Stimulated activated CD4-positive, alpha-beta T cell treated with anti-CD3 and anti-CD28 coated beads, Interleukin-15, amount 100 ng/mL, for 24 hours (primary cell): Measurements from ENCODE around the gene OR11H6.
"Not testable (repeated sequence)": the region's sequence is repeated elsewhere in the genome, so short reads cannot be mapped to it uniquely, and the experiment has no call there.

Experiments used
- DNase-seq: peaks from one replicate; pipeline ENCODE4 v3.0.0-alpha.2; 2020

The OR11H6 gene, protein sequence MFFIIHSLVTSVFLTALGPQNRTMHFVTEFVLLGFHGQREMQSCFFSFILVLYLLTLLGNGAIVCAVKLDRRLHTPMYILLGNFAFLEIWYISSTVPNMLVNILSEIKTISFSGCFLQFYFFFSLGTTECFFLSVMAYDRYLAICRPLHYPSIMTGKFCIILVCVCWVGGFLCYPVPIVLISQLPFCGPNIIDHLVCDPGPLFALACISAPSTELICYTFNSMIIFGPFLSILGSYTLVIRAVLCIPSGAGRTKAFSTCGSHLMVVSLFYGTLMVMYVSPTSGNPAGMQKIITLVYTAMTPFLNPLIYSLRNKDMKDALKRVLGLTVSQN

DNA sequence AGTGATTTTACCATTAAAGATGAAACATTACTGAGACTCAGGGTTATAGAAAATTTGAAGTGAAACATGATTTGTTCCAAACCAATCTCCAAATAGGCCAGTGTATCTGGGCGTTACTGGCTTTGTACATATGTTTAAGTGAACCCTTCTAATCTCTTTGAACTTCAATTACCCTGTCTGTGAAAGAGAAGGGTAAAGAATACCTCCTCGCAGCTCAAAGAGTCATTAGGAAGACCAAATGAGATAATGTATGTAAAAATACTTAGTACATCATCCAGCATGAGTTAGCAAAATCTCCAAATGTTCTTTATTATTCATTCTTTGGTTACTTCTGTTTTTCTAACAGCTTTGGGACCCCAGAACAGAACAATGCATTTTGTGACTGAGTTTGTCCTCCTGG, at the start of gene OR11H6:
OR11H6 (plus strand) TSS at position 301 of the 400 bp plus-strand sequence; CDS start at position 301, 0 bp downstream.
- no peak for DNase-seq

DNA sequence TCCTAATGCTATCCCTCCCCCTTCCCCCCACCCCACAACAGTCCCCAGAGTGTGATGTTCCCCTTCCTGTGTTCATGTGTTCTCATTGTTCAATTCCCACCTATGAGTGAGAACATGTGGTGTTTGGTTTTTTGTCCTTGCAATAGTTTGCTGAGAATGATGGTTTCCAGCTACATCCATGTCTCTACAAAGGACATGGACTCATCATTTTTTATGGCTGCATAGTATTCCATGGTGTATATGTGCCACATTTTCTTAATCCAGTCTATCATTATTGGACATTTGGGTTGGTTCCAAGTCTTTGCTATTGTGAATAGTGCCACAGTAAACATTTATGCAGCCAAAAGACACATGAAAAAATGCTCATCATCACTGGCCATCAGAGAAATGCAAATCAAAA, 49.3 kb upstream of the OR11H6 start:
- DNase-seq, result not testable (repeated sequence)

DNA sequence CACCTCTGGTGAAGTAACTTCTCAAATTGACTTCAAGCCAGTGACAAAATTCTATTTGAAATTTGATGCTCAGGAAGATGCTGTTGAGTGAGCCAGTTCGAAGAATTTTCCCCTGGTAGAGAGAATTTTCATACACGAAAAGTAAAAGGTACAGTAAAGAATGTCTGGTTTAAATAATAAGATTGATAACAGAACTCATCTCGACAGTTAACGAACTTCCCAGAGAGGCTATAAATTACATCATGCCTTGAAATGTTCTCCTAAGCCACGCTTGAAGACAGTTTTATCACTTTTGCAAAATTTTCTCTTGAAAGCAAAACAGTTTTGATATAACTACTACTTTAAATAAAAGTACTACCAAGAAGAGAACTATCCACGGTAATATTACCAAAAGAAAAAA, 47.2 kb upstream of the OR11H6 start:
- no peak for DNase-seq

DNA sequence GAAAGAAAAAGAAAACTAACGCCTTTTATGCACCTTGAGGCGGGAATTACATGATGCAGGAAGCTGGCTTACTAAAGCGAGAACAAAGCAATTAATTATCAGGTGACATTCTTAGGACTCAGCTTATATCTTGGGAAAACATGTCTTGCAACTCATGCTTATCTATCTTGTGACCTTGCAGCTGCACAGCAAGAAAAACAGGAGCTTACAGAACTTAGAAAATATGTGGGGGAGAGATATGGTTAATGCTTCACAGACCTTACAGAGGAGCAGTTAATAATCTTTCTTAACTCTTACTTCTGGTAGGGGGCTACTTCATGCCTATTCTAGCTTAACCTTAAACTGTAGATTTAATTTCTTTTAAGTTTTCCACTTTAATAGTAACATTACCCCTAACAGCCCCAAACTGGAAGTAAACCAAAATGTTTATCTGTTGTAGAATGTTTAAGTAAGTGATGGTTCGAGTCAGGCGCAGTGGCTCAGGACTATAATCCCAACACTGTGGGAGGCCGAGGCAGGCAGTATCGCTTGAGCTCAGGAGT, 46.0 kb upstream of the OR11H6 start:
- DNase-seq, result no peak

DNA sequence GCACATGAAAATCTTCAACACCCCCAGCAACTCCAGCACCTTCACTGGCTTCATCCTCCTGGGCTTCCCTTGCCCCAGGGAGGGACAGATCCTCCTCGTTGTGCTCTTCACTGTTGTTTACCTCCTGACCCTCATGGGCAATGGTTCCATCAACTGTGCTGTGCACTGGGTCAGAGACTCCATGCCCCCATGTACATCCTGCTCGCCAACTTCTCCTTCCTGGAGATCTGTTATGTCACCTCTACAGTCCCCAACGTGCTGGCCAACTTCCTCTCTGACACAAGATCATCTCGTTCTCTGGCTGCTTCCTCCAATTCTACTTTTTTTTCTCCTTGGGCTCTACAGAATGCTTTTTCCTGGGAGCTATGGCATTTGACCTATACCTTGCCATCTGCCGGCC, 44.3 kb upstream of the OR11H6 start:
- DNase-seq, result no peak

DNA sequence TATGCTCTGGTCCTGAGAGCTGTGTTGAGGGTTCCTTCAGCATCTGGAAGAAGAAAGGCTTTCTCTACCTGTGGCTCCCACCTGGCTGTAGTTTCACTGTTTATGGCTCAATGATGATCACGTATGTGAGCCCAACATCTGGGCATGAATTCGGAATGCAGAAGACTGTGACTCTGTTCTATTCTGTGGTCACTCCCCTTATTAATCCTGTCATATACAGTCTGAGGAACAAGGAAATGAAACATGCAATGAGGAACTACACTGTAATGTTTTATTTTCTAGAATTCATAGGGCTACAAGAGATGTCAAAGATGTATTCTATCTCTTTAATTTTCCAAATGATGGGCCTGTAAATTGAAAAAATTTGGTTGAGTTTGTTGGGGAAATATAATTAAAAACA, 43.6 kb upstream of the OR11H6 start:
- DNase-seq, result no peak

DNA sequence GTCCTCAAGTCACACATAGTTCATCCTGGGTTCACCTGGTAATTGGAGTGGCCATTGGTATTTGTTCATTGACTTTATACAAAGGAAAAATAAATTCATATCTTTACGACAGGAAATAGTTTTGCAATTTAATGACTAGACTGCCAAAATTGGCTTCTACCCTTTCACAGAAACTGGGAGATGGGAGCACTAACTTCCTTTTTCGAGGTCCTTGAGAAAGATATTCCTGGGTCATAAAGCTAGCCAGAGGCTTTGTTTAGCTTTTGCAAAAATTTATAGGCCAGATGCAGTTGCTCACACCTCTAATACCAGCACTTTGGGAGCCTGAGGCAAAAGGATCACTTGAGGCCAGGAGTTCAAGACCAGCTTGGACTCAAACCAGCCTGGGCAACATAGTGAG, 43.0 kb upstream of the OR11H6 start:
- DNase-seq, result no peak

DNA sequence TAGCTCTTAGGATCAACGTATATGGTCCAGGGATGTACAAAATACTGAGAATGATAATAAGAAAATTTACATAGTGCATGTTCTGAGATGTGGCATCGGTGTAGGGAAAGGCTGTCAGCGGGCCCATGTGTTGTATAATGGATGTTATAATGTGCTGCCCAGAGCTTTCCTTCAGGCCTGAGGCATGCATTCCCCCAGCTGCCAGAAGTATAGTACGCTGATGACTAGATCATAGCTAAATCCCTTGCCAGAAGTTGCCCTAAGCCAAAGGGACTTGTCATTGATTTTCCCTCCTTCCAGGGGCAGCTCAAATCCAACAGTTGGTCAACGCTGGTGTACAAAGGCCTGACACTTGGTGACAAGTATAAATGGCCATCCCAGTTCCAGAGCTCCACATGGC, 39.3 kb upstream of the OR11H6 start:
- no peak for DNase-seq

DNA sequence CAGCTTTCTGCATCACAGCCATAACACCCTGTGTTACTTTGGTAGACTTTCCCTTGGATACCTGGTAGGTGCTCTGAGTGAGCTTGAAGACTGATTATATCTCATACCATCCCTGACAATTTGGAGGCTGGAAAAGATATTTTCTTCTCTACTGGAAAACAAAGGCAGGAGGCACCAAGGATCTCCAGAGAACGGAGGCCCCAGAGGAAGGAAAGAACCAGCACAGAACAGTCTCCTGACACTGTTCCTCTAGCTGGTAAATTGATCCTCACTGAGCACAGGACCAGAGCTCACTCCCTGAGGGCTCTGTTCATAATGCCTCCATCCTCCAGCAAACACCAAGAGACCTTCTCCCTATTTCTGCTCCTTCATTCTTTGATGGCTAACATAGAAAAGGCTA, 32.9 kb upstream of the OR11H6 start, which contains the start of gene OR11G2:
OR11G2 (plus strand) TSS at position 301 of the 400 bp plus-strand sequence. CDS start 6,542 bp downstream, outside the sequence.
- DNase-seq, result no peak

DNA sequence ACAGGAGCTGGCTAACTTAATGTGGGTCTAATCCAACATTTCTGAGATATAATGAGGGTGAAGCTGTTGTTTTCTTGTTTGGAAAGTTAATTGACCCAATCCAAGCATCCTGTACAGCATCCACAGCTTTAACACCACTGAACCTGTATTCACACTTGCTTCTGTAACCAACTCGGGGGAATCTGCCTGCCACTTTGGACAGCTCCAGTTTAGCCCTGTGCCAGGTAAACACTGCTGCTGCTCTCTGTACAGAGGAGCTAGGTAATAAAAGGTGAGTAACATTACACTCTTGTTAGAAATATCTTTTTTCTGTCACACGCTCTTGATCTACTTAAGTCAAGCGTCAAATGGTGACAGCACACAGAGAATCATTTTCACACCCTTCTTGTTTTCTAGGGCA, 32.1 kb upstream of the OR11H6 start:
- DNase-seq, result no peak

DNA sequence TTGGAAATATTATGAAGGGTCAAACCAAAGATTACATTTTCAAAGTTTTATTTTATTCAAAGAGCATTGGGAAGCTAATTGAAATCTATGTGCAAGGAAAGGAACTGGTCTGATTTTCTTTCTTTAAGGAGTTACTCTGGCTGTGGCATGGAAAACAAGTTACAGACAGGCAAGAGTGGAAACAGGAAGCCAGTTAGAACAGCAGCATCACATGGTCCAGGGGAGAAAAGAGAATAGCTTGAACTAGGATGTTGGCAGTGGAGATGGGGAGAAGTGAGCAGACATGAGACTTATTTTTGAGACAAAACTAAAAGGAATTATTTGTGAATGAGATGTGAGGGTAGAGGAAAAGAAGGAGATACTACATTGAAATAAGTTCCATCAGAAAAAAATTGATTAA, 29.4 kb upstream of the OR11H6 start:
- DNase-seq, result no peak

DNA sequence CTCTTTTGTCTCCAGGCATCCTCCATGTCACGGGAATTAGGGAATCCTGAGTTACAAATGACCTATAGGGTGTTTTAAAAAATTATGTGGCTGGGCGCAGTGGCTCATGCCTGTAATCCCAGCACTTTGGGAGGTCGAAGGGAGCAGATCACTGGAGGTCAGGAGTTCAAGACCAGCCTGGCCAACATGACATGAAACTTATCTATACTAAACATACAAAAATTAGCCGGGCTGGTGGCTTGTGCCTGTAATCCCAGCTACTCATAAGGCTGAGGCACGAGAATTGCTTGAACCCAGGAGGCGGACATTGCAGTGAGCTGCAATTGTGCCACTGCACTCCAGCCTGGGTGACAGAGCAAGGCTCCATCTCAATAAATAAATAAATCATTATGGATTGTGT, 28.3 kb upstream of the OR11H6 start:
- DNase-seq, result not testable (repeated sequence)

DNA sequence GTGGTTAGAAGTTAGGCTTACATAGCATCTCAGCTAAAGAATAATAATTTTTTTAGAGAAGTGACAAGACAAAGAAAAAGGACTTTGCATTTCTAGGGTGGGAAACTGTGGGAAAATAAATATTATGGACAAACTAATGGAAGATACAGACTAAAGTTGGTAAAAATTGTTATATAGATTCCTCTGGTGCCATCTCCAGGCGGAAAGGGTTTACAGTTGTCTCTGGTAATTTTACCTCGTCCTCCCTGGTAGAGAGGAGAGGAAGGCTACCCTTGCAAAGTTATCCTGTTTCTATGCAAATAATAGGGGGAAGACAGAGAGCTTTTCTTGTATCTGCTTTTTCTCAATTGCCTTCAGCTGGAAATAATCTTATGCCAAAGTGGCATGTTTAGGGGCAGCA, 27.6 kb upstream of the OR11H6 start:
- DNase-seq, result no peak

DNA sequence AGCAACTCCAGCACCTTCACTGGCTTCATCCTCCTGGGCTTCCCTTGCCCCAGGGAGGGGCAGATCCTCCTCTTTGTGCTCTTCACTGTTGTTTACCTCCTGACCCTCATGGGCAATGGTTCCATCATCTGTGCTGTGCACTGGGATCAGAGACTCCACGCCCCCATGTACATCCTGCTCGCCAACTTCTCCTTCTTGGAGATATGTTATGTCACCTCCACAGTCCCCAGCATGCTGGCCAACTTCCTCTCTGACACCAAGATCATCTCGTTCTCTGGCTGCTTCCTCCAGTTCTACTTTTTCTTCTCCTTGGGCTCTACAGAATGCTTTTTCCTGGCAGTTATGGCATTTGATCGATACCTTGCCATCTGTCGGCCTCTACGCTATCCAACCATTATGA, 26.1 kb upstream of the OR11H6 start:
- DNase-seq, result no peak

DNA sequence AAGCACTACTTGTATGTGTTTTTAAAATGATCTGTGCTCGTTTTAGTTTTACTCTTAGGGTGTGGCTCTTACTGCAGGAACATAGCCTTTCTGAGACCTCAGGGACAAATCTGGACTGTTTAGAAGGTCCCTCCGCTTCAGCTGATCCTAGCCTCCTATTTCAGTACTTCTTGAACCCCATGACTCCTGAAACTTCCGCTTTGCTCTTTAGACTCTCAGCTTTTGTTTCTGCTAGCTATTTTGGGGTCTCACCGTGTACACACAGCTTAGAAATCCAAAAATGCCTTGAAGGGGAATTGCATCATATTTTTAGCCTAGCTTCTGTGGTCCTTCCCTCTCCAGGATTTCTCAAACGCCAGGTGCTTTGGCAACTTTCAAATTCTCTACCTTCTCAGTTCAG, 24.5 kb upstream of the OR11H6 start:
- no peak for DNase-seq

DNA sequence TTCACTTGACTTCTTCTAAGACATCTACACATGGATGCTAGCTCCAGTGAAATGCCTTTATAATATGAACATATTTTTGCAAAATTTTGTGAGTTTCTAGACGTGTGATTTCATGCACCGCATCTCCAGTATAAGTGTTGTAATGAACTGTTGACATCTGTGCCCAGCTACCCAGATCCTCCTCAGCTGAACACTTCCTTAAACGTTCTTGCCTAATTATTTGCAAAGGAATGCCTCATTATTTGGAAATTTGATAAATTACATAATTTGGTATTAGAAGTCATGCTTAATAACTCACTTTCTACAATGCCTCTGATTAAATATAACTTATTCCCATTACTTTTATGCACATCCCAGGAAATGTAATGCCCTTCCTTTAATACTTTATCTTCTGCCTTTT, 18.8 kb upstream of the OR11H6 start:
- no peak for DNase-seq

DNA sequence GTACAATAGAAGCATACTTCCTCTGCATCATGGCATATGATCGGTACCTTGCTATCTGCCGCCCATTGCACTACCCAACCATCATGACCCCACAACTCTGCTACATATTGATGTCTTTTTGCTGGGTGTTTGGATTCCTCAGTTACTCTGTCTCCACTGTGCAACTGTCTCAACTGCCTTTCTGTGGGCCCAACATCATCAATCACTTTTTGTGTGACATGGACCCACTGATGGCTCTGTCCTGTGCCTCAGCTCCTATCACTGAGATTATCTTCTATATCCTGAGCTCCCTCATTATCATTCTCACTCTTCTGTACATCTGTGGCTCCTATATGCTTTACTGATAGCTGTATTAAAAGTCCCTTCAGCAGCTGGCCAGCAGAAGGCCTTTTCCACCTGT, 13.9 kb upstream of the OR11H6 start:
- no peak for DNase-seq

DNA sequence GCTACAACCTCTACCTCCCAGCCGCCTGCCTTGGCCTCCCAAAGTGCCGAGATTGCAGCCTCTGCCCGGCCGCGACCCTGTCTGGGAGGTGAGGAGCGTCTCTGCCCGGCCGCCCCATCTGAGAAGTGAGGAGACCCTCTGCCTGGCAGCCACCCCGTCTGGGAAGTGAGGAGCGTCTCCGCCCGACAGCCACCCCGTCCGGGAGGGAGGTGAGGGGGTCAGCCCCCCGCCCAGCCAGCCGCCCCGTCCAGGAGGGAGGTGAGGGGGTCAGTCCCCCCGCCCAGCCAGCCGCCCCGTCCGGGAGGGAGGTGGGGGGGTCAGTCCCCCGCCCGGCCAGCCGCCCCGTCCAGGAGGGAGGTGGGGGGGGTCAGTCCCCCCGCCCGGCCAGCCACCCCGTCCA, 11.1 kb upstream of the OR11H6 start:
- DNase-seq, result not testable (repeated sequence)

DNA sequence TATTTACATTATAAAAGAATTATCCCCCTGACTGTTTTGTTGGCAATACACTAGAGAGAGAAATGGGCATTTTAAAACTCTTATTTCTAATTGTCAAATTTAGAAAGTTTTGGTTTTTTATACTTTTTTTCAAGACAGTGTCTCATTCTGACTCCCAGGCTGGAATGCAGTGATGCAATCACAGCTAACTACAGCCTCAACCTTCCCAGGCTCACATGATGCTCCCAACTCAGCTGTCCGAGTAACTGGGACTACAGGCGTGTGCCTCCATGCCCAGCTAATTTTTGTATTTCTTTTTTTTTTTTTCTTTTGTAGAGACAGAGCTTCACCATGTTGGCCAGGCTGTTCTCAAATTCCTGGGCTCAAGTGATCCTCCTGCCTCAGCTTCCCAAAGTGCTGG, 8.3 kb upstream of the OR11H6 start:
- no peak for DNase-seq

DNA sequence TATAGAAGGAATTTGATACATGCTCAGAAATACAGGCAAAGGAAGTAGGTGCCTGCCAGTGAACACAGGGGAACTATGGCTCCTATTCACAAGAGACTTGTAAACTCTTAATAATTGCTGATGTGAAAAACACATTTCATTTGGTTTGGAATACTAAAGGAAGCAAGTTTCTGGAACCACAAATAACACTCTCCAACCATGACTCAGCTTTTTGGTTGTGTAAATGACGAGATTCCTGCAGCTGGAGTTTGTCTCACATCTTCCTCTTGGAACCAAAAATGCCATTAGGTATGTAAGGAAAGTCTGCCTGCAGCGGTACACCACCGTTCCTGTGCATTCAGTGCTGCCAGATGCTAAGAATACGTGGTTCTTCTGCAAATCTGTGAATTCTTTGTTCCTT, 4.5 kb upstream of the OR11H6 start:
- DNase-seq, result no peak

DNA sequence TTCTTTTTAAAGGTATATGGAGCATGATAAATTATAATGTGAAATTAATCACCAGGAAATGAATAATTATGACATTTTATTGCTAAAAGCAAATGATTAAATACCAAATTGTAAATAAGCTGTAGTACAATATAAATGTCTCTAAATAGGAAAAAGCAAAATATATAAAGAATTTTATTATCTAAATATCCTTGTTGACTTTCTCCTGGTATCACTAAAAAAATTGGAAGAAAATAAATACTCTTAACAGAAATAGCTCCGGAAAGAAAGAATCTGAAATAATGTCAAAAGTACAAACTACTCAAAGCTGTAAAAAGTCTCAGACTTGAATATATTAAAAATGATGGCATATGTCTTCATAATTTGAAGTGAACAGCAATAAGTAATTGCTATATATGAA, 5.2 kb downstream of the OR11H6 start, which contains the start of gene OR11H7:
OR11H7 (plus strand) TSS at position 301 of the 400 bp plus-strand sequence.
- DNase-seq, result no peak

DNA sequence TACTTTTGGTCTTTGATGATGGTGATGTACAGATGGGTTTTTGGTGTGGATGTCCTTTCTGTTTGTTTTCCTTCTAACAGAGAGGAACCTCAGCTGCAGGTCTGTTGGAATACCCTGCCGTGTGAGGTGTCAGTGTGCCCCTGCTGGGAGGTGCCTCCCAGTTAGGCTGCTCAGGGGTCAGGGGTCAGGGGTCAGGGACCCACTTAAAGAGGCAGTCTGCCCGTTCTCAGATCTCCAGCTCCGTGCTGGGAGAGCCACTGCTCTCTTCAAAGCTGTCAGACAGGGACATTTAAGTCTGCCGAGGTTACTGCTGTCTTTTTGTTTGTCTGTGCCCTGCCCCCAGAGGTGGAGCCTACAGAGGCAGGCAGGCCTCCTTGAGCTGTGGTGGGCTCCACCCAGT, 11.9 kb downstream of the OR11H6 start:
- not testable (repeated sequence) for DNase-seq

DNA sequence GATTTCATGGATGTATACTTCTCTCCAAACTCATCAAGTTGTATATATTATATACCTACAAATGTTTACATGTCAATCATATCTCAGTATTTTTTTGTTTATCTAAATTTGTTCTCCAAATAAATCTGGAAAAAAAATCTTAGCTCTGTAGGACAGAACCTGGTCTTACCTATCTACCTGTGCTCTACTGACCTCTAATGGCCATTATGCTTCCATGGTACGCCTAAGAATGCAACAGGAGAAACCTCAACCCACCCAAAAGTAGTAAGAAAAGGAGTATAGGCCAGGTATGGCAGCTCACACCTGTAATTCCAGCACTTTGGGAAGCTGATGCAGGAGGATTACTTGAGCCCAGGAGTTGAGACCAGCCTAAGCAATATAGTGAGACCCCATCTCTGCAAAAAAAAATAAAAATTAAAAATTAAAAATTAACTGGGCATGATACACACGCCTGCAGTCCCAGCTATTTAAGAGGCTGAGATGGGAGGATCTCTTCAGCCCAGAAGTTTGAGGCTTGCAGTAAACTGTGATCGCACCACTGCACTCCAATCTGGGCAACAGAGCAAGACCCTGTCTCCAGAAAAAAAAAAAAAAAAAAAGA, 24.2 kb downstream of the OR11H6 start:
- no peak for DNase-seq

DNA sequence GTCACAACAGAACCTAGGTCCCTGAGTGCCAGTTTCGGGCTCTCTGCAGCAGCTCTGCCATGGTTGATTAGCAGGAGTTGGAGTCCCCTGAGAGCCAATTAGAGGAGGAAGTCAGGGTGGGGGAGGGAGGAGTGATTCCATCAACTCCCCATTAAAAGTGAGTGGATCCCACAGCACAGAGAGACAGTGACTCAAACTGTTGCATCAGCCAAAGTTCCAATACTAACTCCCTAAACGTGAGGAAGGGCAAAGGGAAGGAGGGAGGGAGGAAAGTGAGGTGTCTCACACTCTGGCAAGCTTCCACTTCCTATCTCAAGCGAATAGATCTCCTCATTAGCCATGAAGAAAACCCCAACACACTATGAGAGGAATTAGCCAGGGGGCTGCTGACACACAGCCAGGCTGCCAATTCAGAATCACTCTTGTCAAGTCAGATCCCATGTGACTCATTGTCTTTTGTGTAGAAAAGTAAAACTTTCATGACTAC, 39.2 kb downstream of the OR11H6 start:
- no peak for DNase-seq
